ENCODE data around the gene MARK1. TPM values are rescaled to one million over a fixed set of nuclear protein-coding genes. Genes with fewer than 3 reads are reported as not detected.
A peak's percentile ranks its signal among the peaks of the same experiment; 100 is the strongest.

MARK1 gene
- total RNA-seq, 1 experiment from 2014 or later, result 0.40 TPM

DNA sequence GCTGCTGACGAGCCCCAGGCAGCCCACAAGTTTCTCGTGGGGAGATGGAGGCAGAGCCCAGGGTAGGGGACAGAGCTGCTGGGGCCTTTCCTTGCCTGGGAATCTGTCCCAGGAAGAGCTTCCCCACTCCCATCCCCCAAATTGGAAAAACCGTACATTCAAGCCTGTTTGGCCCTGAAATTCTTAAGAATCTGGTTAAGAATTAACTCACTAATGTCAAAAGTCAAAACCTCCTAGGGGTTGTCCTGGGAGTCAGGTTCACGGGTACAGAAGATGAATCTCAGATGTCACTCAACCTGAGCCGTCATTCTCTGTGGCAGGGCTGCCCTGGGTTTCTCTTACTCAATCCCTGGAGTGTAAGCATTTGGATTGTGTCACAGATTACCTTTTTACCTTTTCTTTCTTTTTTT lies 170.7 kb downstream of the MARK1 start:
- no peak for TF ChIP-seq EZH2phosphoT487 (IDR thresholded peaks at IDR 0.05; ENCODE audit: borderline replicate concordance, low read length)
- no peak for TF ChIP-seq EZH2 (IDR thresholded peaks at IDR 0.05; ENCODE audit: low read length, unreplicated experiment)
- H3K27ac ChIP-seq (ENCODE audit: low read length), result no peak overlapping the region
- H3K4me2 ChIP-seq (ENCODE audit: low read length), result no peak overlapping the region
- ChIA-PET POLR2A (ENCODE audit: unreplicated experiment) (no interaction called here), CTCF (interaction anchor here (0.8 kb wide), 1 partner anchor 35 kb away, joined by 7 read pairs; no protein-coding TSS in a partner anchor)
- H3K27me3 ChIP-seq (ENCODE audit: low read length), result no peaks in the 10 kb centered on the region
- no peaks in the 10 kb centered on the region for H3K4me1 ChIP-seq (ENCODE audit: insufficient read depth, low read length)
- no TSS peak for BruUV-seq (replicated peaks)
- no peak overlapping the region for H3K9ac ChIP-seq (ENCODE audit: low read length)
- H3K9me2 ChIP-seq (replicated peaks; ENCODE audit: low read length), result no peaks in the 10 kb centered on the region
- intact Hi-C loops (cut with micrococcal nuclease), result no loop called here
- no peak overlapping the region for H3K4me3 ChIP-seq (ENCODE audit: low read length)
- no peak overlapping the region for H2AFZ ChIP-seq (ENCODE audit: low read length)
- H3K79me2 ChIP-seq (ENCODE audit: low read length), result no peaks in the 10 kb centered on the region
- H3K36me3 ChIP-seq (ENCODE audit: low read depth, low read length), result no peaks in the 10 kb centered on the region
- DNase-seq (no peak), ATAC-seq (no peak)
- no peaks in the 10 kb centered on the region for H3K9me3 ChIP-seq (ENCODE audit: low read length)
- no peaks in the 10 kb centered on the region for H4K20me1 ChIP-seq (ENCODE audit: low read length)
- H3F3A ChIP-seq (ENCODE audit: low read length, unreplicated experiment), result no peaks in the 10 kb centered on the region

DNA sequence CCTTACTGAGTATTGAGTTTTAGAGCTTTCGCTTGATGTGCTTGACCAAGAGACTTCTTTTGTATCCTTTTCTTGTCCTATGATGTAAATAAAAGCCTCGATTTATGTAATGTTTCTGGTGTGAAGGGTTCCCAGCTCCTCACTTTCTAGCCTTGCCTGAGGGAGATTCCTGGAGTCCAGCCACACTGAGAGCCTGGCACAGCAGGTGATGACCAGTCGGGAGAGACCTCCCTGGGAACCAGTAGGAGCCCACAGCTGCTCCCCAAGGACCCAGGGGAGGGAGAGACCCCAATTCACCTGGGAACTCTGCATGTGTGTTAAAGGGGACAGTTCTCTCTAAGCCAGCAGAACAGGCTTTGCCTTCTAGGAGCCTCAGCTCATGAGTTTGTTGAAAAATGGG lies 171.1 kb downstream of the MARK1 start:
- Histone ChIP-seq H3K9me2 (replicated peaks; ENCODE audit: low read length) (no peaks in the 10 kb centered on the region), H3K36me3 (ENCODE audit: low read depth, low read length) (no peaks in the 10 kb centered on the region), H3K9me3 (ENCODE audit: low read length) (no peaks in the 10 kb centered on the region), H2AFZ (ENCODE audit: low read length) (no peak overlapping the region), H3F3A (ENCODE audit: low read length, unreplicated experiment) (no peaks in the 10 kb centered on the region), H4K20me1 (ENCODE audit: low read length) (no peaks in the 10 kb centered on the region), H3K4me1 (ENCODE audit: insufficient read depth, low read length) (no peaks in the 10 kb centered on the region), H3K79me2 (ENCODE audit: low read length) (no peaks in the 10 kb centered on the region), H3K27ac (ENCODE audit: low read length) (no peak overlapping the region), H3K4me2 (ENCODE audit: low read length) (no peak overlapping the region), H3K27me3 (ENCODE audit: low read length) (no peaks in the 10 kb centered on the region), H3K4me3 (ENCODE audit: low read length) (no peak overlapping the region), H3K9ac (ENCODE audit: low read length) (no peak overlapping the region)
- CTCF ChIA-PET, result interaction anchor here (0.8 kb wide), 1 partner anchor 34 kb away, joined by 7 read pairs; no protein-coding TSS in a partner anchor
- no TSS peak for BruUV-seq (replicated peaks)
- TF ChIP-seq EZH2 (IDR thresholded peaks at IDR 0.05; ENCODE audit: low read length, unreplicated experiment) (no peak), CTCF (conservative IDR thresholded peaks at IDR 0.05; ENCODE audit: low read depth, low read length) (no peak), EZH2phosphoT487 (IDR thresholded peaks at IDR 0.05; ENCODE audit: borderline replicate concordance, low read length) (no peak)
- DNase-seq, result no peak
- ATAC-seq, result no peak
- POLR2A ChIA-PET (ENCODE audit: unreplicated experiment), result no interaction called here
- intact Hi-C loops (cut with micrococcal nuclease), result no loop called here

DNA sequence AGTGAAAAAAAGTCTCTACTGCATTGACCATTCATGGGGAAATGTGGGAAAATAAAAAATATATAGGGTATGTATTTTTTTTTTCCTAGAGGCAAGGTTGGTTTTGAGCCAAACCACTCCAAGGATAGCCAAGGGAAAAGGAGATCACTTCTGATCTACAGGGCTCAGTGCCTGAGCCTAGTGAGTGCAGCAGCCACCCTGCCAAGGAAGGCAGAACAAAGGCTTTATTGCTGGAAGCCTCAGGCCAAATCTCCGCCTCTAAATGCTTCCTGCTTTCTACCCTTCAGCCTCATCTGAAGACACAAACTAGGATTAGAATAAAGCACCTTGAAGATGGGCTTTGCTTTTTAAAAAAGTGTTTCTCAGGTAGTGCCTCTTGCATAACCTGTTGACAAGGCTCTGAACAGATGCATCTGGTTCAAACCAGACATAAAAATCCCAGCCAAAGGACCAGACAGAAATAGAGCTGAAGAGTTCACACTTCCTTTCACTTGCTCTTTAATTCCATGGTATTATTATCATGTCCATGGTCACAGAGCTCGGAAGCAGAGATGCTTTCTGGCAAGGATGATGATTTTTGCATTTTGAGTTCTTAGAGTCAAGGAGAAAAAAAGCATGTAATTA lies 172.7 kb downstream of the MARK1 start:
- Histone ChIP-seq H3K27ac (ENCODE audit: low read length) (no peak overlapping the region), H3K9ac (ENCODE audit: low read length) (no peak overlapping the region), H3K79me2 (ENCODE audit: low read length) (no peaks in the 10 kb centered on the region), H3K36me3 (ENCODE audit: low read depth, low read length) (no peaks in the 10 kb centered on the region), H3K27me3 (ENCODE audit: low read length) (no peaks in the 10 kb centered on the region), H3F3A (ENCODE audit: low read length, unreplicated experiment) (no peaks in the 10 kb centered on the region), H3K4me2 (ENCODE audit: low read length) (no peak overlapping the region), H3K4me3 (ENCODE audit: low read length) (no peak overlapping the region), H3K9me2 (replicated peaks; ENCODE audit: low read length) (no peaks in the 10 kb centered on the region), H2AFZ (ENCODE audit: low read length) (no peak overlapping the region), H3K9me3 (ENCODE audit: low read length) (no peaks in the 10 kb centered on the region), H3K4me1 (ENCODE audit: insufficient read depth, low read length) (no peaks in the 10 kb centered on the region), H4K20me1 (ENCODE audit: low read length) (no peaks in the 10 kb centered on the region)
- no TSS peak for BruUV-seq (replicated peaks)
- no peak for TF ChIP-seq EZH2 (IDR thresholded peaks at IDR 0.05; ENCODE audit: low read length, unreplicated experiment)
- no peak for TF ChIP-seq EZH2phosphoT487 (IDR thresholded peaks at IDR 0.05; ENCODE audit: borderline replicate concordance, low read length)
- TF ChIP-seq CTCF (conservative IDR thresholded peaks at IDR 0.05; ENCODE audit: low read depth, low read length), result no peak
- peak; percentile 51 for DNase-seq
- CTCF ChIA-PET, result no interaction called here
- intact Hi-C loops (cut with micrococcal nuclease), result no loop called here
- POLR2A ChIA-PET (ENCODE audit: unreplicated experiment), result interaction anchor here (0.6 kb wide), 1 partner anchor 47 kb away, joined by 3 read pairs; no protein-coding TSS in a partner anchor
- ATAC-seq, result peak; percentile 89
